ENCODE data around the gene TCTN1. TPM values are rescaled to one million over a fixed set of nuclear protein-coding genes. Genes with fewer than 3 reads are reported as not detected.
"Not testable (repeated sequence)": the region's sequence is repeated elsewhere in the genome, so short reads cannot be mapped to it uniquely, and the experiment has no call there.

The TCTN1 gene
- 24.1 TPM for polyA plus RNA-seq (2012; ENCODE audit: missing spikeins)

DNA sequence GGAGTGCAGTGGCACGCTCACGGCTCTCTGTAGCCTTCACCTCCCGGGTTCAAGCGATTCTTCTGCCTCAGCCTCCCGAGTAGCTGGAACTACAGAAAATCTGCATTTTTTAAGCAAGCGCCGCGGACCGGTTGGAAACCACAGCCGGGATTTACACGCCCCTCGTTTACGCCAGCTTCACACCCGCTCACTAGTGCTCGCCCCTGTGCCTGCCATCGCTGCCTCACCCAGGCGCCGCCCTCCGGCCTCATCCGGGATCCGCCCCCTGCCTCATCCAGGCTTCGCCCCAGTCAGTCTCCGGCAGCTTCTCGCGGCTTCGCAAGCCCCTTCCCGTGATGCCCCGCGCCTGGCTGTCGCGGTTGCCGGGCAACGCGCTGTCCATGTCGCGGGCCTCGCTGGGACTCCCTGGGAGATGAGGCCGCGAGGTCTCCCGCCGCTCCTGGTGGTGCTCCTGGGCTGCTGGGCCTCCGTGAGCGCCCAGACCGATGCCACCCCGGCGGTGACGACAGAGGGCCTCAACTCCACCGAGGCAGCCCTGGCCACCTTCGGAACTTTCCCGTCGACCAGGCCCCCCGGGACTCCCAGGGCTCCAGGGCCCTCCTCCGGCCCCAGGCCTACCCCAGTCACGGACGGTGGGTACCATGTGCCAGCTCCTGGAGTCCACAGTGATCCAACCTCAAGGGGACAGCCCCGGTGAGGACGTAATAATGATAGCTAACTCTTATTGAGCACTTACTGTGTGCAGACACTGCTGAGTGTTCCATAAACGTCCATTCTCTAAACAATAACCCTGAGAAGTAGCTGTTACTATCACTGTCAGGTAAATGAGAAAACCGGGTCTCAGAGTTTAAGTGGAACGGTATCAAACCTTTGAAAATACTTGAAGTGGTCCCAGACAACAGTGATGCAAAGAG, at the start of gene TCTN1:
Gene TCTN1 (plus strand): TSS at position 359 of the 914 bp plus-strand sequence. CDS start 54 bp downstream, at position 413.
- peak; percentile 99 for FAIRE-seq
- DNase-seq (ENCODE audit: insufficient read length), result peak; percentile 97
- TF ChIP-seq POLR2A (IDR thresholded peaks at IDR 0.05; ENCODE audit: low read depth, low read length) (peak; percentile 86), TAF1 (IDR thresholded peaks at IDR 0.05; ENCODE audit: borderline replicate concordance, low read depth, low read length) (0 out of 2 replicates have a peak, but pooled peaks have one; percentile 48), POLR2AphosphoS5 (IDR thresholded peaks at IDR 0.05; ENCODE audit: low read depth, low read length) (peak; percentile 69; the same call in 1 of the 2 replicates)

DNA sequence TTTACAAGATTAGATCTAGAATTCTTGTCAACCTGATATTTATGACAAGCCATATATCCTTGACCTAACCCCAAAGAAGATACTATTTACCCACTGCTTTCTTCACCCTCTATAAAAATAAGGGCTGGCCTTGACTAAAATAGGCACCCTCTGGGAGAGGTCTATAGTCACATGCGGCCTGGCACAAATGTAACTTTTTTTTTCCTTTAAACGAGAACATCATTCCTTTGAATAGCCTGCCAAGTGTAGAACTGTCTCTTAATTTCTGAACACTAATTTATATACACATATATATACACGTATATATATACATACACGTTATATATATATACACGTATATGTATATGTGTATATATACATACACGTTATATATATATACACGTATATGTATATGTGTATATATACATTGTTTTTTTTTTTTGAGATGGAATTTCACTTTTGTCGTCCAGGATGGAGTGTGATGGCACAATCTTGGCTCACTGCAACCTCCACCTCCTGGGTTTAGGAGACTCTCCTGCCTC, 49.4 kb upstream of the TCTN1 start:
- FAIRE-seq, result no peak
- no peak for TF ChIP-seq POLR2AphosphoS5 (IDR thresholded peaks at IDR 0.05; ENCODE audit: low read depth, low read length)
- no peak for TF ChIP-seq TAF1 (IDR thresholded peaks at IDR 0.05; ENCODE audit: borderline replicate concordance, low read depth, low read length)
- TF ChIP-seq POLR2A (IDR thresholded peaks at IDR 0.05; ENCODE audit: low read depth, low read length), result no peak
- DNase-seq (ENCODE audit: insufficient read length), result no peak

DNA sequence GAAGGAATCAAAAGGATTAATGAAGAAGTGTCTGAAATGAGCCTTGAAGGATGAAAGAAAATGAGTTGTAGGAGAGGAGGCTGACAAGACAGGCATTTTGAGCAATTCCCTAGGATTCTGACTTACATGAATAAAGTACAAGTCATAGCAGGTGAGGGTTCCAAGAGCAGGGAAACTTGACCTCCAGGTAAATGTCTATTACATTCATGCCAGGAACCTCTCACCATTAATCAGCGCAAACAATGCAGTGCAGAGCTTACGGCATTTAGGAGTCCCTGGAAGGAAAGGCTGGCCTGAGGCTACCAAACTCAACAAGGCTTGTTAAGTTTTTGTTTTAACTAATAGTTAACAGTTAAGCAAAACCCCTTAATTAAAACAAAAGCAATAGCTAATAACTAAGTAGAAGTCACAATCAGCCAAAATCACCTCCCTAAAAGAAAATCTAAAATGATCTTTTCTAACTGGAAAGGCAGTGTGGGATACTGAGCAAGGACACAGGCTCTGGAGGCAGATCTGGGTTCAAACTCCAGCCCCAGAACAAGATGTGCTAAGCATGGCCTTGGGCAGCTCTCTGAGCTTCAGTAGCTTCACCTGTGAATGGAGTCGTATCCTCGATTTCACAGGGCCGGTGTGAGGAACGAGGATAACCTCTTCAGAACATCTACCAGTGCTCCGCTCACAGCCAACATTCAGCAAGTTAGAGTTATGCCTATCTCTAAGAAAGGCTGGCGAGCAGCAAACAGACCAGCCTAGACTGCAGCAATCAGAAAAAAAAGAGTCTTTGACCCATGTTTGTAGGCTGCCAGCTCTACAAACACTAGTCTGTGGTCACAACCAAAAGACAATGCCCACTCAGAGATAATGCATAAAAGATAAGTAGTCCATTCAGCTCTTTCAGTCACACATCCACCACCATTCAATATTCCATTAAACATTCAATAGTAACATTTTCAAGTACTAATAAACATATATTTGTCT, 47.7 kb upstream of the TCTN1 start:
- FAIRE-seq (peak; percentile 33), DNase-seq (ENCODE audit: insufficient read length) (no peak)
- TF ChIP-seq POLR2A (IDR thresholded peaks at IDR 0.05; ENCODE audit: low read depth, low read length), result no peak

DNA sequence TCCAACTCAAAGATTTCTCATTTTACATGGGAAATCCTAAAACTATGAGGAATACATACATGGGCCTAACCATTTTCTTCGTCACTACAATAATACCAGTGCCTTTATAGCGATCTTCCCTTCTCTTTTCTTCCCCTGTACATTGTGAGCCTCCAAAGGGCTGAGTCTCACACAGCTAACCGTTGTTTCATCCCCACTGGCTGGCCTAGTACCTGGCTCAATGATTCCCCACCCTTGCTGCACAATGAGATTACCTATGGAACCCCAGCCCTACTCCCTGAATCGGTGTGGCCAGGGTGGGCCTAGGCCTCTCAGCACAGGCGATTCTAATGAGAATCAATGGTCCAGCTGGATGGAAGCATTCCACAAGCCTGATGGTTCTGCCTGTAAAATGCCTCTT, 46.9 kb upstream of the TCTN1 start:
- TF ChIP-seq POLR2AphosphoS5 (IDR thresholded peaks at IDR 0.05; ENCODE audit: low read depth, low read length) (no peak), POLR2A (IDR thresholded peaks at IDR 0.05; ENCODE audit: low read depth, low read length) (no peak), TAF1 (IDR thresholded peaks at IDR 0.05; ENCODE audit: borderline replicate concordance, low read depth, low read length) (no peak)
- DNase-seq (ENCODE audit: insufficient read length) (no peak), FAIRE-seq (no peak)

- DNase-seq (ENCODE audit: insufficient read length) (no peak), FAIRE-seq (no peak)
- TF ChIP-seq POLR2A (IDR thresholded peaks at IDR 0.05; ENCODE audit: low read depth, low read length) (no peak), POLR2AphosphoS5 (IDR thresholded peaks at IDR 0.05; ENCODE audit: low read depth, low read length) (no peak), TAF1 (IDR thresholded peaks at IDR 0.05; ENCODE audit: borderline replicate concordance, low read depth, low read length) (no peak)
Measured at GRCh38 chr12:110568752-110569151, 45.2 kb upstream of the TCTN1 start.

- not testable (repeated sequence) for FAIRE-seq; DNase-seq (ENCODE audit: insufficient read length)
Measured at GRCh38 chr12:110569838-110570237, 44.1 kb upstream of the TCTN1 start.

GRCh38 chr12:110570798-110571197, 43.1 kb upstream of the TCTN1 start:
- FAIRE-seq; DNase-seq (ENCODE audit: insufficient read length): not testable (repeated sequence)

DNA sequence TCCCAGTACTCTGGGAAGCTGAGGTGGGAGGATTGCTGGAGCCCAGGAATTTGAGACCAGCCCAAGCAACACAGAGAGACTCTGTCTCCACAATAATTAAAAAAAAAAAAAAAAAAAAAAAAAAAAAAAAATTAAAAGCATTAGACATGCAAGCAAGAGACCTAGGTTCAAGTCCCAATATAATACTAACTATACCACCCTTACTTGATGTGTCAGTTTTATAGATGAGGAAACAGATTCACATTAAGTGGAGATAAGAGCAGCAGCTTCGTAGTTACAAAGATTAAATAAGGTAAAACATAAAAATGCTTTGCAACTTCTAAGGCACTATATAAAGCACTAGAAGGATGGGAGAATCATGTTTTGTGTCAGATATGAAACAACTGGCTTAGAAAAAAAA, 39.9 kb upstream of the TCTN1 start:
- TF ChIP-seq POLR2AphosphoS5 (IDR thresholded peaks at IDR 0.05; ENCODE audit: low read depth, low read length) (no peak), TAF1 (IDR thresholded peaks at IDR 0.05; ENCODE audit: borderline replicate concordance, low read depth, low read length) (no peak), POLR2A (IDR thresholded peaks at IDR 0.05; ENCODE audit: low read depth, low read length) (no peak)
- FAIRE-seq, result no peak
- no peak for DNase-seq (ENCODE audit: insufficient read length)

GRCh38 chr12:110574717-110575230, 39.2 kb upstream of the TCTN1 start:
- not testable (repeated sequence) for FAIRE-seq; DNase-seq (ENCODE audit: insufficient read length)

DNA sequence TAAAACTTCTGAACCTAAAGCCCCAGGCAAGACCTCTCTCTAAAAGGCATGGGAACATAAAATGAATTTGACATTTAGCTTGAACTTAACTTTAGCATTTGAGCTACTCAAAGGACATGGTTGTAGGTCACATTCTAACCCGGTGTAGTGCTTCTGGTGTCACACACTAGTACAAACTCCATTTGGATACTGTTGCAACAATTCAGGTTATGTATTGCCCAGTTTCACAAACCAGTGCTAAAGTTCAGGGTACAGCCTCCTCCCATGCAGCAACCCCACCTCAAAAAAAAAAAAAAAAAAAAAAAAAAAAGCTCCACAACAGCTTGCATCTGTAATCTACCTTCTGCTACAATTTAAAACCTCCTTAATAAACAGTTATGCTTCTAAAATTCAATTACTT, 38.6 kb upstream of the TCTN1 start:
- FAIRE-seq (no peak), DNase-seq (ENCODE audit: insufficient read length) (no peak)
- TF ChIP-seq POLR2A (IDR thresholded peaks at IDR 0.05; ENCODE audit: low read depth, low read length), result no peak
- TF ChIP-seq POLR2AphosphoS5 (IDR thresholded peaks at IDR 0.05; ENCODE audit: low read depth, low read length), result no peak

DNA sequence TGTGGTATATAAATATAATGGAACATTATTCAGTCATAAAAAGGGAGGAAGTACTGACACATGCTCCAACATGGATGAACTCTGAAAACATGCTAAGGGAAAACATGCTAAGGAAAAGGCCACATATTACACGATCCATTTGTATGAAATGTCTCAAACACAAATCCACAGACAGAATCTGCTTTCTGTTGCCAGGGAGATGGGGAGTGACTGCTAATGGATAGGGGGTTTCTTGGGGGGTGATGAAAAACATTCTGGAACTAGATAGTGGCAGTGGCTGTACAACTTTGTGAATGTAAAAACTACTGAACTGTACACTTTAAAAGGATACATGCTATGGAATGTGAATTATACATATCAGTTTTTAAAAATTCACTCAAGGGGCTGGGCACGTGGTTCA, 37.4 kb upstream of the TCTN1 start:
- no peak for TF ChIP-seq POLR2AphosphoS5 (IDR thresholded peaks at IDR 0.05; ENCODE audit: low read depth, low read length)
- TF ChIP-seq POLR2A (IDR thresholded peaks at IDR 0.05; ENCODE audit: low read depth, low read length), result no peak
- TF ChIP-seq TAF1 (IDR thresholded peaks at IDR 0.05; ENCODE audit: borderline replicate concordance, low read depth, low read length), result no peak
- FAIRE-seq, result no peak
- DNase-seq (ENCODE audit: insufficient read length), result no peak
